Left colon (tissue), 2 donors: ENCODE measurements around the gene DNPEP. TPM values are rescaled to one million over a fixed set of nuclear protein-coding genes. Genes with fewer than 3 reads are reported as not detected.

Experiments
- ATAC-seq: fragments of 200-7000 bp; cut with Tn5 transposase; one replicate; pipeline ENCODE4 v1.9.1; 2020; ENCODE audit warnings: mild to moderate bottlenecking, moderate library complexity
- DNase-seq, 2 donors: peaks; one replicate each; pipeline ENCODE4 v3.0.0-alpha.2; 2020
- intact Hi-C, 2 donors: fragments of 100-400 bp; cut with DNase I in 1 of 2; cut with micrococcal nuclease in 1 of 2; formaldehyde crosslinking; loops; one replicate each; pipeline versions ENCODE4 v1.11.2 to v1.14.0; 2022; cut with DNase I, micrococcal nuclease
- total RNA-seq, 2 donors: library from RNA; stranded (reverse); fragmentation: NEBNext Ultra II Directional; extraction: Animal tissue kit (Norgen Biotek cat#: 25700); gene quantifications; one replicate each; pipeline ENCODE4 v1.2.1, GENCODE V29; 2021
- donor health status: DM: no; HTN: no; CAD: no.
- donor health status: DM: yes; HTN: yes; CAD: no.

Gene DNPEP
- total RNA-seq, 2 donors from 2014 or later = 94.2 to 130 TPM

GRCh38 chr2:219384083-219384713 is 3.5 kb downstream of the DNPEP start:
- intact Hi-C loops = no loop called here
- ATAC-seq = no peak
- DNase-seq = no peak

GRCh38 chr2:219381448-219381847 is 6.3 kb downstream of the DNPEP start:
- DNase-seq (no peak), ATAC-seq (no peak)
- intact Hi-C loops = no loop called here

GRCh38 chr2:219380926-219381325 is 6.8 kb downstream of the DNPEP start:
- intact Hi-C loops = no loop called here
- ATAC-seq = no peak
- DNase-seq = no peak

- no peak for ATAC-seq
- intact Hi-C loops = no loop called here
- DNase-seq = no peak
Observed at GRCh38 chr2:219378163-219378851, 9.4 kb downstream of the DNPEP start.

GRCh38 chr2:219369447-219369861 is 18.3 kb downstream of the DNPEP start:
- intact Hi-C loops = no loop called here
- peak; percentile 36 to 52 for DNase-seq
- ATAC-seq = peak; percentile 75

- intact Hi-C loops = no loop called here
- no peak for ATAC-seq
- no peak for DNase-seq
Observed at GRCh38 chr2:219368690-219369191, 19.0 kb downstream of the DNPEP start.

- intact Hi-C loops = no loop called here
- peak; percentile 24 for ATAC-seq
- peak; percentile 38 to 54 for DNase-seq
Observed at GRCh38 chr2:219362524-219363164, 25.1 kb downstream of the DNPEP start.

- DNase-seq = no peak
- no peak for ATAC-seq
- intact Hi-C loops = no loop called here
Observed at GRCh38 chr2:219362072-219362471, 25.6 kb downstream of the DNPEP start.

GRCh38 chr2:219358170-219359075 is 29.3 kb downstream of the DNPEP start:
- no peak for ATAC-seq
- intact Hi-C loops = no loop called here
- no peak for DNase-seq

GRCh38 chr2:219356834-219357233 is 30.9 kb downstream of the DNPEP start:
- intact Hi-C loops = no loop called here
- DNase-seq = no peak
- no peak for ATAC-seq

- no peak for ATAC-seq
- intact Hi-C loops = no loop called here
- no peak for DNase-seq
Observed at GRCh38 chr2:219354582-219354981, 33.1 kb downstream of the DNPEP start.

GRCh38 chr2:219353129-219353528 is 34.6 kb downstream of the DNPEP start:
- ATAC-seq (no peak), DNase-seq (no peak)
- intact Hi-C loops = no loop called here

- DNase-seq (peak; percentile 32 to 69), ATAC-seq (peak; percentile 73)
- intact Hi-C loops = no loop called here
Observed at GRCh38 chr2:219352448-219353023, 35.2 kb downstream of the DNPEP start.

- no peak for DNase-seq
- ATAC-seq = no peak
- intact Hi-C loops = no loop called here
Observed at GRCh38 chr2:219350710-219351221, 36.9 kb downstream of the DNPEP start.

- ATAC-seq (no peak), DNase-seq (no peak)
- intact Hi-C loops = no loop called here
Observed at GRCh38 chr2:219350215-219350614, 37.5 kb downstream of the DNPEP start.

- intact Hi-C loops = no loop called here
- ATAC-seq = no peak
- peak in 1 of 2 donors; percentile 56 for DNase-seq
Observed at GRCh38 chr2:219344751-219345430, 42.8 kb downstream of the DNPEP start.

- ATAC-seq (no peak), DNase-seq (no peak)
- intact Hi-C loops = no loop called here
Observed at GRCh38 chr2:219335373-219335786, 52.3 kb downstream of the DNPEP start.

GRCh38 chr2:219334076-219334475 is 53.6 kb downstream of the DNPEP start:
- DNase-seq = no peak
- intact Hi-C loops = no loop called here
- no peak for ATAC-seq
